Psoas muscle (tissue), 8 donors: Measurements from ENCODE around the gene CAPN1. TPM values are rescaled to one million over a fixed set of nuclear protein-coding genes. Genes with fewer than 3 reads are reported as not detected.

Experiments used
- ATAC-seq, 4 donors: fragments of 200-7000 bp; cut with Tn5 transposase; one replicate each; pipeline ENCODE4 v1.9.1; 2020; ENCODE audit warnings: moderate library complexity in 3 of 4, mild to moderate bottlenecking in 2 of 4
- DNase-seq, 2 donors: peaks; one replicate each; pipeline ENCODE4 v3.0.0-alpha.2; 2020
- H3K27ac ChIP-seq: fragments of 200-600 bp; one replicate; pipeline ENCODE4 v1.8.0; 2022
- H3K27me3 ChIP-seq, 3 donors: fragments of 200-600 bp in 1 of 3; one replicate each; pipeline versions ENCODE4 v1.6.1 to v1.8.0; 2013 to 2022; ENCODE audit warnings: low read length in 2 of 3, mild to moderate bottlenecking in 2 of 3, moderate library complexity in 1 of 3; ENCODE audit not compliant: insufficient read depth in 3 of 3
- H3K36me3 ChIP-seq, 2 donors: fragments of 200-600 bp in 1 of 2; one replicate each; pipeline versions ENCODE4 v1.6.1 to v1.8.0; 2013 to 2022; ENCODE audit warnings: low read depth in 1 of 2, mild to moderate bottlenecking in 1 of 2, moderate library complexity in 1 of 2; ENCODE audit not compliant: insufficient read depth in 1 of 2
- H3K4me1 ChIP-seq: fragments of 200-600 bp; one replicate; pipeline ENCODE4 v1.8.0; 2022
- H3K4me3 ChIP-seq: fragments of 200-600 bp; one replicate; pipeline ENCODE4 v1.8.0; 2022; ENCODE audit warnings: mild to moderate bottlenecking
- H3K9me3 ChIP-seq: fragments of 200-600 bp; one replicate; pipeline ENCODE4 v1.8.0; 2022
- WGBS, 3 donors: extraction: QIAGEN DNeasy Blood & Tissue Kit; methylation state at CpG; one replicate each; pipeline versions ENCODE4 v1.1.6 to v1.1.7; 2013; 5-methylcytosine and 5-hydroxymethylcytosine counted together
- intact Hi-C, 2 donors: fragments of 100-400 bp; cut with DNase I; formaldehyde crosslinking; loops; one replicate each; pipeline versions ENCODE4 v1.11.0 to v1.14.2; 2022
- polyA plus RNA-seq, 3 donors: library from polyadenylated mRNA; stranded (reverse); fragments of 200-250 nt; gene quantifications; one replicate each; pipeline ENCODE4 v1.2.3, GENCODE V29; 2013
- total RNA-seq, 4 donors: library from RNA; stranded (reverse); fragmentation: NEBNext Ultra II Directional in 2 of 4; extraction: Animal tissue kit (Norgen Biotek cat#: 25700) in 2 of 4; gene quantifications; one replicate each; pipeline versions ENCODE4 v1.2.1 to v1.2.4, GENCODE V29; 2021 to 2023
- TF ChIP-seq, protein P1 (sequence below): fragments of 200-600 bp; IDR thresholded peaks from one replicate; pipeline ENCODE4 v1.8.0; 2022; ENCODE audit warnings: antibody characterized with exemption
- donor health status: healthy with polysubstance abuse.
- donor health status: DM: no; HTN: no; CAD: no; lungs with moderate emphysema.
- donor health status: Bipolar disorder and iron deficiency.
- donor health status: healthy.
- donor health status: DM: yes; HTN: yes; CAD: no.
- donor health status: DM: no; HTN: no; CAD: no.
- donor health status: DM: no; HTN: no; CAD: no.
- donor health status: DM: yes; HTN: yes; CAD: no.

The CAPN1 gene
- total and polyA plus RNA-seq, 7 donors = 65.7 to 105 (median 83.2) TPM

- intact Hi-C loops = no loop called here
- Histone ChIP-seq H3K27ac (no peak overlapping the region), H3K27me3 (no peaks in the 10 kb centered on the region), H3K36me3 (peaks cover 0 to 64% of the 10 kb centered on the region in 2 donors), H3K4me3 (no peak overlapping the region), H3K4me1 (no peaks in the 10 kb centered on the region), H3K9me3 (no peaks in the 10 kb centered on the region)
- TF ChIP-seq, protein P1, sequence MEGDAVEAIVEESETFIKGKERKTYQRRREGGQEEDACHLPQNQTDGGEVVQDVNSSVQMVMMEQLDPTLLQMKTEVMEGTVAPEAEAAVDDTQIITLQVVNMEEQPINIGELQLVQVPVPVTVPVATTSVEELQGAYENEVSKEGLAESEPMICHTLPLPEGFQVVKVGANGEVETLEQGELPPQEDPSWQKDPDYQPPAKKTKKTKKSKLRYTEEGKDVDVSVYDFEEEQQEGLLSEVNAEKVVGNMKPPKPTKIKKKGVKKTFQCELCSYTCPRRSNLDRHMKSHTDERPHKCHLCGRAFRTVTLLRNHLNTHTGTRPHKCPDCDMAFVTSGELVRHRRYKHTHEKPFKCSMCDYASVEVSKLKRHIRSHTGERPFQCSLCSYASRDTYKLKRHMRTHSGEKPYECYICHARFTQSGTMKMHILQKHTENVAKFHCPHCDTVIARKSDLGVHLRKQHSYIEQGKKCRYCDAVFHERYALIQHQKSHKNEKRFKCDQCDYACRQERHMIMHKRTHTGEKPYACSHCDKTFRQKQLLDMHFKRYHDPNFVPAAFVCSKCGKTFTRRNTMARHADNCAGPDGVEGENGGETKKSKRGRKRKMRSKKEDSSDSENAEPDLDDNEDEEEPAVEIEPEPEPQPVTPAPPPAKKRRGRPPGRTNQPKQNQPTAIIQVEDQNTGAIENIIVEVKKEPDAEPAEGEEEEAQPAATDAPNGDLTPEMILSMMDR = no peak
- ATAC-seq (no peak), DNase-seq (no peak)
- WGBS, 3 donors = 79 to 86% (median 82%) methylated on average over 4 of the region's 4 CpGs
Observed at GRCh38 chr11:65210748-65211147, 29.0 kb downstream of the CAPN1 start.

- TF ChIP-seq, protein P1 = no peak
- intact Hi-C loops = no loop called here
- Histone ChIP-seq H3K4me1 (no peaks in the 10 kb centered on the region), H3K27me3 (no peaks in the 10 kb centered on the region), H3K27ac (no peak overlapping the region), H3K9me3 (no peaks in the 10 kb centered on the region), H3K4me3 (no peak overlapping the region), H3K36me3 (peaks cover 0 to 57% of the 10 kb centered on the region in 2 donors)
- DNase-seq (no peak), ATAC-seq (no peak)
- 73 to 79% (median 75%) methylated on average over 29 of the region's 29 CpGs for WGBS, 3 donors
Observed at GRCh38 chr11:65211293-65212105, 29.8 kb downstream of the CAPN1 start.

- TF ChIP-seq, protein P1 = no peak
- no peaks in the 10 kb centered on the region for H3K4me1 ChIP-seq
- intact Hi-C loops = no loop called here
- DNase-seq (no peak), ATAC-seq (no peak)
- WGBS, 3 donors = 73 to 75% (median 74%) methylated on average over 13 of the region's 13 CpGs
- H3K27me3 ChIP-seq = no peaks in the 10 kb centered on the region
- H3K36me3 ChIP-seq = peaks cover 0 to 48% of the 10 kb centered on the region in 2 donors
- H3K4me3 ChIP-seq = no peak overlapping the region
- no peak overlapping the region for H3K27ac ChIP-seq
- no peaks in the 10 kb centered on the region for H3K9me3 ChIP-seq
Observed at GRCh38 chr11:65212226-65212801, 30.6 kb downstream of the CAPN1 start.

- H3K9me3 ChIP-seq = no peaks in the 10 kb centered on the region
- intact Hi-C loops = no loop called here
- no peak for DNase-seq
- H3K27ac ChIP-seq = no peak overlapping the region
- peak in 3 of 4 donors; percentile 5 to 33 (median 15) for ATAC-seq
- TF ChIP-seq, protein P1 = no peak
- no peaks in the 10 kb centered on the region for H3K4me1 ChIP-seq
- H3K27me3 ChIP-seq = no peaks in the 10 kb centered on the region
- peaks cover 0 to 36% of the 10 kb centered on the region in 2 donors for H3K36me3 ChIP-seq
- H3K4me3 ChIP-seq = no peak overlapping the region
- WGBS, 3 donors = 50 to 58% (median 54%) methylated on average over 22 to 26 of the region's 26 CpGs
Observed at GRCh38 chr11:65213322-65214211, 31.8 kb downstream of the CAPN1 start.
